Breast epithelium (tissue), 3 donors: ENCODE measurements around the gene PREP.

Source experiments
- CTCF ChIP-seq, 3 donors: fragments of 450-650 bp; IDR thresholded peaks; one replicate each; pipeline ENCODE4 v1.5.1; 2016 to 2017; ENCODE audit warnings: antibody characterized with exemption in 3 of 3, mild to moderate bottlenecking in 3 of 3, moderate library complexity in 3 of 3
- POLR2A ChIP-seq: fragments of 450-650 bp; IDR thresholded peaks from one replicate; pipeline ENCODE4 v1.6.1; 2016; ENCODE audit warnings: antibody characterized with exemption, mild to moderate bottlenecking, moderate library complexity
- POLR2AphosphoS5 ChIP-seq, 3 donors: sonication (generic); formaldehyde crosslinking; IDR thresholded peaks; one replicate each; pipeline ENCODE4 v1.6.1; 2017; ENCODE audit warnings: antibody characterized with exemption in 3 of 3

- TF ChIP-seq CTCF (IDR thresholded peaks at IDR 0.05) (no peak), POLR2A (no peak), POLR2AphosphoS5 (IDR thresholded peaks at IDR 0.05) (no peak)
Observed at GRCh38 chr6:105251689-105252088, 151.2 kb downstream of the PREP start.
